HG03342 (cell line): Measurements from ENCODE around the gene COL26A1.
"Not testable (repeated sequence)": the region's sequence is repeated elsewhere in the genome, so short reads cannot be mapped to it uniquely, and the experiment has no call there.

Experiments used
- ATAC-seq: cut with Tn5 transposase; IDR thresholded peaks from one replicate; pipeline ENCODE4 v1.9.1; 2021; ENCODE audit warnings: mild to moderate bottlenecking, moderate library complexity; ENCODE audit not compliant: unreplicated experiment

Gene COL26A1

GRCh38 chr7:101401390-101402080 is 38.9 kb downstream of the COL26A1 start:
- ATAC-seq: no peak

- no peak for ATAC-seq
Measured at GRCh38 chr7:101402081-101402779, 39.6 kb downstream of the COL26A1 start.

- ATAC-seq: no peak
Measured at GRCh38 chr7:101402835-101403234, 40.2 kb downstream of the COL26A1 start.

DNA sequence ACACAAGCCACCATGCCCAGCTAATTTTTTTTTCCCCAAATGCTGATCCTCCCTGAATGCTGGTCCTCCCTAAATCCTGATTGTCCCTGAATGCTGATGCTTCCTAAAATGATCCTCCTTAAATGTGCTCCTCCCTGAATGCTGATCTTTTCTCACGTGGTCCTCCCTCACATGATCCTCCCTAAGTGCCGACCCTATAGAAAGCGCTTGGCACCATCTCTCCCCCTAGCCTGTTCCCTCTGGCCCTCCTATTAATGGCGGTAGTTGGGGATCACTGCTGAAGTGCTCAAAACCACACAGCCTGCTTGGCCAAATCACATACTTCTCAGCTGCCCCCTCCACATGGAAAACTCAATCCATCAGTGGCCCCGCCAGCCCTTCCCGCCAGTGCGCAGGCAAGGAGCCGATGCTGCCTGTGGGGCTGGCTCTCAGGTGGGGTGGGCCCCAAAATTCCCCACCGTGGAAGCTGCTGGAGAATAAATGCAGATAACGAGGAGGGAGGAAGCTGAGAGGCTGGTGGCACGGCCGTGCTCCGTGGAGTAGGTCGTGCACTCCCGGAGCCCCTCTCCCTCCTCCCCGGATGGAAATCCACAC is 42.9 kb downstream of the COL26A1 start:
- ATAC-seq: no peak

DNA sequence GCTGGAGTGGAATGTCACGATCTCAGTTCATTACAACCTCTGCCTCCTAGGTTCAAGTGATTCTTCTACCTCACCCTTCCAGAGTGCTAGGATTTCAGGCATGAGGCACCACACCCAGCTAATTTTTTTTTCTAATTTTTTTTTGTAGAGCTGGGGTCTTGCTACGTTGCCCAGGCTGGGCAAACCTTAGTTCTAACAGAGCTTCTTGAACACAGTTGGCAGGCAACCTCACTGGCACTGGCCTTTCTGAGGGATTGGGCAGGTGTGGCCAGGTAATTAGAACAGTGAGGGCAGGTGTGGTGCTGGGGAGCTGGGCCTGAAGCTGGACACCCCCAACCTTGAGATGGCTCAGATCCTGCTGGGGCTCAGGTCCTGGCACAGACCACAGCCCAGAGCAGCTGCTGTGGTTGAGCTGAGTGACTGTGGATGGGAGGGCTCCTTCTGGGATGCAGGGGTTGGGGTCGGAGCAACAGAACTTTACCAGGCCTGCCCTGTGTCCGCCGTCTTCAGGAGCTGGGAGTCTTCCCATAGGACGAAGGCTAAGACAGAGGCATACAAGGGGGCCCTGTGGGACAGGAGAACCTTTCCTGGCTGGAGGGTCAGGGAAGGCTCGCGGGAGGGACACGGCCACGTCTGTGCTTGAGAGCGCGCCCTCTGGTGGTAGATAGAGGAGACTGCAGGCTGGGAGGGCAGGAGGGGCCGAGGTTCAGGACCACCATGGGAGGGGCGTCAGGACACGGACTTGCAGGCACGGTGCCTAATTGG is 48.2 kb downstream of the COL26A1 start:
- ATAC-seq: no peak

- ATAC-seq: no peak
Measured at GRCh38 chr7:101411508-101411874, 48.8 kb downstream of the COL26A1 start.

DNA sequence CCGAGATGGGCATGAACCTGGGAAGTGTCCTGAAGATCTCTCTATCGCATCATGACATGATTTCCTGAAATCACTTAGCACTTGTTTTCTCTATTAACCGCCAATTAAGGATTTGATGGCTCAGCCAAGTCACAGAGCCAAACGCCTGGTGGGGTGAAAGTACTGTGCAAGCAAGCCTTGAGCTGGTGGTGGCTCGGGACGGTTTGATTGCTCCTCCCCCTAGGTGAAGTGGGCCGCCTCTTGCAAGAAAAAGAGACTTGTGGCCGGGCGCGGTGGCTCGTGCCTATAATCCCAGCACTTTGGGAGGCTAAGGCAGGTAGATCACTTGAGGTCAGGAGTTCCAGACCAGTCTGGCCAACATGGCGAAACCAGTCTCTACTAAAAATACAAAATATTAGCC is 50.3 kb downstream of the COL26A1 start:
- ATAC-seq: no peak

- no peak for ATAC-seq
Measured at GRCh38 chr7:101418694-101419093, 56.0 kb downstream of the COL26A1 start.

DNA sequence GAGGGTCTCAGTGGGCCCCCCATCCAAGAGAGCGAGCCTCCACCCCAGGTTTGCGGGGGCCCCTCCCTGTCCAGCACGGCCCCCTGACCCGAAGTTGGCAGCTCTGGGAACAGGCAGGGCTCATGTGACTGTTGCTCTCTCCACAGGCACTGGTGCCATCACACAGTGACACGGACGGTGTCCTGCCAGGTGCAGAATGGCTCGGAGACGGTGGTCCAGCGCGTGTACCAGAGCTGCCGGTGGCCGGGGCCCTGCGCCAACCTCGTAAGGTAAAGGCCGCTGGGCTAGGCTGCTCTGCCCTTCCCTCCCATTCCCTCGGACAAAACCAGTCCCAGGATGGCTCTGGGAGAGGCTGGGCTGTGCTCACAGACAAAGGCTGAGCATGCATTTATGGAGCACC is 57.2 kb downstream of the COL26A1 start:
- ATAC-seq: no peak

DNA sequence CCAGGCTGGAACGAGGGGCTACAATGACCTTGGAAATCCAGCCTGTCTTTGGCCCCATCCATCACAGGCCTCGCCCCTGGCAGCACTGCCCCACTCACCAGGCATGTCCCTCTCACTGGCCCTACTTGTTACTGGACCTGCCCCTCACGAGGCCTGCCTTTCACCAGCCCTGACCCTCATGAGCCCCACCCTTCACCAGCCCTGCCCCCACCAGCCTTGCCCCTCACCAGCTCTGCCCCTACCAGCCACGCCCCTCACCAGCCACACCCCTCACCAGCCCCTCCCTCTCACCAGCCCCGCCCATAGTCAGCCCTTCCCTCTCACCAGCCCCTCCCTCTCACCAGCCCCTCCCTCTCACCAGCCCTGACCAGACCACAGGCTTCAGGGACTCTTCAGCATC is 57.8 kb downstream of the COL26A1 start:
- no peak for ATAC-seq

GRCh38 chr7:101422356-101423195 is 59.9 kb downstream of the COL26A1 start:
- no peak for ATAC-seq

- ATAC-seq: no peak
Measured at GRCh38 chr7:101426303-101427011, 63.8 kb downstream of the COL26A1 start.

DNA sequence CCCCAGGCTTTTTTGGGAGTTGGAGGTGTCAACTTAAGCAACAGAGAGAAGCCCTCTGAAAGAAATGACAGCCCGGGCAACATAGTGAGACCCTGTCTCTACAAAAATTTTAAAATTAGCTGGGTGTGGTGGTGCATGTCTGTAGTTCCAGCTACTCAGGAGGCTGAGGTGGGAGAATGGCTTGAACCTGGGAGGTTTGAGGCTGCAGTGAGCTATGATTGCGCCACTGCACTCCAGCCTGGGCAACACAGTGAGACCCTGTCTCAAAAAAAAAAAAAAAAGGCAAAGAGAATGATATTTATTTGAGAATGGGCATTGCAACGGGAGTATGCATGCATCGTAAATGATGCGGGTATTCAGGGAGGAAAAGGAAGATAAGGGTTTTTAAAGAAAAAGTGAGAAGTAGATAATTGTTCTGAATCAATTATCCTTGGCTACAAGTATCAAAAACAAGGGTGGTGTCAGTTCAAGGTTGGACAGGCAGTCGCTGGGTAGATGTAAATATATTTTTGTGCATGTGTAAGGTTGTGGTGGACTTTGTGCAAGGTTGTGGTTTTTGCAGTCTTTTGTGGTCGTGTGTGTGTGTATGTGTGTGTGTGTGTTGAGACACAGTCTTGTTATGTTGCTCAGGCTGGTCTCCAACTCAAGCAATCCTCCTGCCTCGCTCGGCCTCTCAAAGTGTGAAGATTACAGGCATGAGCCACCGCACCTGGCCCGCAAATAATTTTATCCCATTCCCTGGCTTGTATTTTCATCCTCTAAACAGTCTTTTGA is 65.6 kb downstream of the COL26A1 start:
- no peak for ATAC-seq

- no peak for ATAC-seq
Measured at GRCh38 chr7:101432316-101432715, 69.6 kb downstream of the COL26A1 start.

- no peak for ATAC-seq
Measured at GRCh38 chr7:101433688-101434087, 71.0 kb downstream of the COL26A1 start.

GRCh38 chr7:101434155-101434554 is 71.5 kb downstream of the COL26A1 start:
- ATAC-seq: not testable (repeated sequence)

DNA sequence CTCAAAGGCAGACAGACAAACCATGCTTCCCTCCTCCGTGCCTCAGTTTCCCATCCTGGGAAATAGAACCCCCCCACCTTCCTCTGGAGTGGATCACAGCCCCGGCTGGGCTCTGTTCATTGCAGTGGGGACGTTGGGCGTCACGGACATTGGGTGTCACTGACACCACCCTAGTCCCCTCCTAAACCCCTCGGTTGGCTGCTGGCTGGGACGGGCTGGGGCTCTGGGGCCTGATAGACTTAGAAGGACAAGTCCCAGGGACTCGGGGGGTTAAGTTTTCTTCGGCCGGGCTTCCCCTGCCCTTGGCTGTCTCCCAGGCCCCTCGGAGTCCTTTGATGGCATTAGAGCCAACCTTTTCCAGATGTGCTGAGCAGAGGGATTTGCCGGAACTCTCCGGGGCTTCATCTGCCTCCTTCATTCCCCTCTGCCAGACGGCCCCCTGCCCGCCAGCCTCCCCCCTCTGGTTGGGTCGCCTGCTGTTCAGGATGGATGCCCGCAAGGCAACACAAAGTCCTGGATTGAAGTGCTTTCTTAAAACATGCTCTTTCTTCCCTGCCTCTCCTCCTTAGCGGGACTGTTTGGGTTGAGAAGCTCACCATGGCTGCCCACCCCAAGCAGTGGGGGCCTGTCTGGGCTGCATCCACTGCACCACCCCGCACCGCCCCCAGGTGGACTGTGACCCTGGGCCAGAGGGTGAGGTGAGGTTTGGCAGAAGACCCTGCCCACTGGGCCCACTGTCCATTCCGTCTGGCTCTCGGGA is 73.0 kb downstream of the COL26A1 start:
- ATAC-seq: no peak

GRCh38 chr7:101436221-101436735 is 73.6 kb downstream of the COL26A1 start:
- no peak for ATAC-seq
